Fibroblast of lung (primary cell): ENCODE data around the gene AMPD3. TPM values are rescaled to one million over a fixed set of nuclear protein-coding genes. Genes with fewer than 3 reads are reported as not detected.

Experiments
- DNase-seq, 2 donors: peaks; one replicate each; pipeline versions ENCODE4 v3.0.0 to v3.0.0-alpha.2; 2010; ENCODE audit warnings: low read depth in 2 of 2
- H2AFZ ChIP-seq: 2 replicates; pipeline ENCODE4 v1.5.1; 2012; ENCODE audit warnings: low read length, control low read depth, inconsistent platforms
- H3K27ac ChIP-seq: 2 replicates; pipeline ENCODE4 v1.5.1; 2011; ENCODE audit warnings: low read length, control low read depth; ENCODE audit not compliant: insufficient read depth
- H3K27me3 ChIP-seq: 2 replicates; pipeline ENCODE4 v1.5.1; 2011; ENCODE audit warnings: mild to moderate bottlenecking, low read length; ENCODE audit not compliant: control insufficient read depth, insufficient read depth
- H3K36me3 ChIP-seq: 2 replicates; pipeline ENCODE4 v1.5.1; 2011; ENCODE audit warnings: low read length; ENCODE audit not compliant: control insufficient read depth, insufficient read depth
- H3K4me1 ChIP-seq: 2 replicates; pipeline ENCODE4 v1.5.1; 2011; ENCODE audit warnings: low read length; ENCODE audit not compliant: control insufficient read depth, insufficient read depth; ENCODE audit errors: extremely low read depth
- H3K4me2 ChIP-seq: 2 replicates; pipeline ENCODE4 v1.5.1; 2011; ENCODE audit warnings: low read length, control low read depth; ENCODE audit not compliant: insufficient read depth; ENCODE audit errors: extremely low read depth
- H3K4me3 ChIP-seq, 4 experiments: fragments of 200-600 bp in 1 of 4; sonication (generic) in 1 of 4; replicated peaks in 1 of 4; 2 replicates each; pipeline ENCODE4 v1.5.1; 2011 to 2016; ENCODE audit warnings: low read length in 4 of 4, low read depth in 3 of 4, mild to moderate bottlenecking in 3 of 4, control low read depth in 2 of 4, inconsistent platforms in 1 of 4, mixed read lengths in 1 of 4; ENCODE audit not compliant: insufficient read depth in 1 of 4; ENCODE audit errors: control extremely low read depth in 1 of 4
- H3K79me2 ChIP-seq: 2 replicates; pipeline ENCODE4 v1.5.1; 2012; ENCODE audit warnings: mild to moderate bottlenecking, low read length, inconsistent platforms; ENCODE audit not compliant: control insufficient read depth, insufficient read depth
- H3K9ac ChIP-seq: 2 replicates; pipeline ENCODE4 v1.5.1; 2011; ENCODE audit warnings: mild to moderate bottlenecking, low read length, control low read depth; ENCODE audit not compliant: insufficient read depth
- H3K9me3 ChIP-seq: 2 replicates; pipeline ENCODE4 v1.5.1; 2012; ENCODE audit warnings: low read depth, low read length; ENCODE audit not compliant: control insufficient read depth, insufficient read depth
- H4K20me1 ChIP-seq: 2 replicates; pipeline ENCODE4 v1.5.1; 2011; ENCODE audit warnings: low read length; ENCODE audit not compliant: control insufficient read depth, insufficient read depth; ENCODE audit errors: extremely low read depth
- CTCF ChIP-seq, 2 donors: IDR thresholded peaks in 1 of 2; conservative IDR thresholded peaks in 1 of 2; 1 replicate in 1 of 2; 2 replicates in 1 of 2; pipeline ENCODE4 v1.5.1; 2011 to 2012; ENCODE audit warnings: low read length in 2 of 2, control low read depth in 1 of 2, inconsistent platforms in 1 of 2, low read depth in 1 of 2, mild to moderate bottlenecking in 1 of 2
- EZH2 ChIP-seq: IDR thresholded peaks from 2 replicates; pipeline ENCODE4 v1.5.1; 2012; ENCODE audit warnings: low read length, control low read depth, mild to moderate bottlenecking; ENCODE audit errors: missing control alignments
- polyA plus RNA-seq, 2 donors: library from polyadenylated mRNA; depleted of rRNA in 1 of 2; stranded (reverse) in 1 of 2; unstranded in 1 of 2; fragments of >200 nt; gene quantifications; 2 replicates each; pipeline ENCODE4 v1.2.1, GENCODE V29; 2011 to 2012; ENCODE audit warnings: missing spikeins in 1 of 2
- total RNA-seq: library from RNA; depleted of rRNA; stranded (reverse); fragments of >200 nt; gene quantifications from 2 replicates; pipeline ENCODE4 v1.2.1, GENCODE V29; 2014

Gene AMPD3
- total and polyA plus RNA-seq, 2 donors (not counting 1 experiment from before 2014, with no cell fraction given): 18.1 to 24.9 TPM

GRCh38 chr11:10496296-10496936 lies 41.4 kb downstream of the AMPD3 start:
- Histone ChIP-seq H3K4me2 (no peak overlapping the region), H3K36me3 (peaks cover 13% of the 10 kb centered on the region), H3K4me3 (no peak overlapping the region), H4K20me1 (no peaks in the 10 kb centered on the region), H3K9ac (no peak overlapping the region), H3K79me2 (no peaks in the 10 kb centered on the region), H2AFZ (no peak overlapping the region), H3K9me3 (no peaks in the 10 kb centered on the region), H3K4me1 (peaks cover 7% of the 10 kb centered on the region), H3K27me3 (no peaks in the 10 kb centered on the region), H3K27ac (no peak overlapping the region)
- TF ChIP-seq CTCF (conservative IDR thresholded peaks at IDR 0.05 in 1 of 2, IDR thresholded peaks at IDR 0.05 in 1 of 2; ENCODE audit: low read depth in 1 of 2, low read length in 2 of 2) (no peak), EZH2 (no peak)
- no peak for DNase-seq

GRCh38 chr11:10497371-10498021 lies 42.4 kb downstream of the AMPD3 start:
- Histone ChIP-seq H3K4me3 (no peak overlapping the region), H3K27me3 (no peaks in the 10 kb centered on the region), H3K9me3 (no peaks in the 10 kb centered on the region), H3K36me3 (peaks cover 13% of the 10 kb centered on the region), H3K27ac (no peak overlapping the region), H3K79me2 (no peaks in the 10 kb centered on the region), H3K9ac (no peak overlapping the region), H2AFZ (no peak overlapping the region), H3K4me1 (no peaks in the 10 kb centered on the region), H3K4me2 (no peak overlapping the region), H4K20me1 (no peaks in the 10 kb centered on the region)
- TF ChIP-seq EZH2 (no peak), CTCF (conservative IDR thresholded peaks at IDR 0.05 in 1 of 2, IDR thresholded peaks at IDR 0.05 in 1 of 2; ENCODE audit: low read depth in 1 of 2, low read length in 2 of 2) (no peak)
- no peak for DNase-seq

- H2AFZ ChIP-seq: no peak overlapping the region
- H3K9me3 ChIP-seq: no peaks in the 10 kb centered on the region
- H3K27ac ChIP-seq: no peak overlapping the region
- H3K36me3 ChIP-seq: peaks cover 13% of the 10 kb centered on the region
- H3K4me1 ChIP-seq: no peaks in the 10 kb centered on the region
- H3K9ac ChIP-seq: no peak overlapping the region
- DNase-seq: no peak
- no peaks in the 10 kb centered on the region for H3K27me3 ChIP-seq
- no peak for TF ChIP-seq EZH2
- no peak for TF ChIP-seq CTCF (conservative IDR thresholded peaks at IDR 0.05 in 1 of 2, IDR thresholded peaks at IDR 0.05 in 1 of 2; ENCODE audit: low read depth in 1 of 2, low read length in 2 of 2)
- no peaks in the 10 kb centered on the region for H3K79me2 ChIP-seq
- H4K20me1 ChIP-seq: no peaks in the 10 kb centered on the region
- H3K4me3 ChIP-seq: no peak overlapping the region
- H3K4me2 ChIP-seq: no peak overlapping the region
Measured at GRCh38 chr11:10498022-10498400, 42.9 kb downstream of the AMPD3 start.
